Gastroesophageal sphincter (tissue), 4 donors: Measurements from ENCODE around the gene MXRA8. TPM values are rescaled to one million over a fixed set of nuclear protein-coding genes. Genes with fewer than 3 reads are reported as not detected.

Experiments
- ATAC-seq: fragments of 150-250 bp; one replicate; pipeline ENCODE4 v1.9.1; 2016; ENCODE audit warnings: mild to moderate bottlenecking, moderate library complexity
- H3K27ac ChIP-seq, 4 donors: fragments of 200-600 bp; sonication (generic) in 3 of 4; 1 replicate in 3 of 4; 2 replicates in 1 of 4; pipeline ENCODE4 v1.5.1; 2016 to 2019
- H3K27me3 ChIP-seq: fragments of 200-600 bp; sonication (generic); one replicate; pipeline ENCODE4 v1.5.1; 2019
- H3K36me3 ChIP-seq, 2 donors: fragments of 200-600 bp; sonication (generic); one replicate each; pipeline ENCODE4 v1.5.1; 2019; ENCODE audit warnings: control low read depth in 1 of 2
- H3K4me1 ChIP-seq, 3 donors: fragments of 200-600 bp; sonication (generic); 1 replicate in 2 of 3; 2 replicates in 1 of 3; pipeline ENCODE4 v1.5.1; 2016 to 2019; ENCODE audit warnings: control low read depth in 2 of 3
- H3K4me3 ChIP-seq, 2 donors: fragments of 200-600 bp; sonication (generic); one replicate each; pipeline ENCODE4 v1.5.1; 2019; ENCODE audit warnings: mild to moderate bottlenecking in 1 of 2, moderate library complexity in 1 of 2
- H3K9me3 ChIP-seq, 3 donors: fragments of 200-600 bp; sonication (generic); one replicate each; pipeline ENCODE4 v1.5.1; 2017 to 2019; ENCODE audit warnings: control low read depth in 2 of 3
- EP300 ChIP-seq: sonication (generic); formaldehyde crosslinking; IDR thresholded peaks from one replicate; pipeline ENCODE4 v1.6.1; 2017; ENCODE audit warnings: antibody characterized with exemption, mild to moderate bottlenecking
- POLR2A ChIP-seq, 2 donors: fragments of 450-650 bp; IDR thresholded peaks; one replicate each; pipeline ENCODE4 v1.6.1; 2017; ENCODE audit warnings: antibody characterized with exemption in 2 of 2, mild to moderate bottlenecking in 2 of 2, moderate library complexity in 1 of 2
- POLR2AphosphoS5 ChIP-seq: sonication (generic); formaldehyde crosslinking; IDR thresholded peaks from one replicate; pipeline ENCODE4 v1.6.1; 2017; ENCODE audit warnings: antibody characterized with exemption
- WGBS, 2 donors: methylation state at CpG; one replicate each; pipeline ENCODE4 v1.1.5; 2018; ENCODE audit warnings: low coverage in 1 of 2; 5-methylcytosine and 5-hydroxymethylcytosine counted together
- total RNA-seq, 4 donors: library from RNA; depleted of rRNA; stranded (reverse); fragments of >200 nt; gene quantifications; one replicate each; pipeline ENCODE4 v1.1.0, GENCODE V29; 2016
- TF ChIP-seq, protein P1 (sequence below), 4 experiments: fragments of 200-600 bp in 2 of 4; fragments of 450-650 bp in 2 of 4; sonication (generic) in 1 of 4; IDR thresholded peaks; one replicate each; pipeline ENCODE4 v1.5.1; 2017 to 2019; ENCODE audit warnings: antibody characterized with exemption in 4 of 4, mild to moderate bottlenecking in 2 of 4, moderate library complexity in 2 of 4

The MXRA8 gene
- total RNA-seq, 4 donors from 2014 or later = 69.8 to 105 (median 85.4) TPM

- Histone ChIP-seq H3K4me1 (peaks cover 0 to 72% (median 28%) of the 10 kb centered on the region in 3 donors), H3K27ac (peak overlapping the region in 3 of 4 donors; percentile 89 to 92 (median 89)), H3K4me3 (peak overlapping the region in 1 of 2 donors; percentile 100), H3K36me3 (peaks cover 0 to 78% of the 10 kb centered on the region in 2 donors), H3K27me3 (no peaks in the 10 kb centered on the region), H3K9me3 (no peaks in the 10 kb centered on the region)
- TF ChIP-seq POLR2A (IDR thresholded peaks at IDR 0.05) = no peak
- no peak for TF ChIP-seq POLR2AphosphoS5
- TF ChIP-seq EP300 = no peak
- TF ChIP-seq, protein P1, sequence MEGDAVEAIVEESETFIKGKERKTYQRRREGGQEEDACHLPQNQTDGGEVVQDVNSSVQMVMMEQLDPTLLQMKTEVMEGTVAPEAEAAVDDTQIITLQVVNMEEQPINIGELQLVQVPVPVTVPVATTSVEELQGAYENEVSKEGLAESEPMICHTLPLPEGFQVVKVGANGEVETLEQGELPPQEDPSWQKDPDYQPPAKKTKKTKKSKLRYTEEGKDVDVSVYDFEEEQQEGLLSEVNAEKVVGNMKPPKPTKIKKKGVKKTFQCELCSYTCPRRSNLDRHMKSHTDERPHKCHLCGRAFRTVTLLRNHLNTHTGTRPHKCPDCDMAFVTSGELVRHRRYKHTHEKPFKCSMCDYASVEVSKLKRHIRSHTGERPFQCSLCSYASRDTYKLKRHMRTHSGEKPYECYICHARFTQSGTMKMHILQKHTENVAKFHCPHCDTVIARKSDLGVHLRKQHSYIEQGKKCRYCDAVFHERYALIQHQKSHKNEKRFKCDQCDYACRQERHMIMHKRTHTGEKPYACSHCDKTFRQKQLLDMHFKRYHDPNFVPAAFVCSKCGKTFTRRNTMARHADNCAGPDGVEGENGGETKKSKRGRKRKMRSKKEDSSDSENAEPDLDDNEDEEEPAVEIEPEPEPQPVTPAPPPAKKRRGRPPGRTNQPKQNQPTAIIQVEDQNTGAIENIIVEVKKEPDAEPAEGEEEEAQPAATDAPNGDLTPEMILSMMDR (IDR thresholded peaks at IDR 0.05) = no peak
- ATAC-seq = no peak
- WGBS, 2 donors = 63 to 77% methylated on average over 6 to 11 of the region's 22 CpGs
Observed at GRCh38 chr1:1400576-1401456, 42.5 kb upstream of the MXRA8 start.

- Histone ChIP-seq H3K4me1 (peaks cover 0 to 72% (median 20%) of the 10 kb centered on the region in 3 donors), H3K27me3 (no peaks in the 10 kb centered on the region), H3K36me3 (peaks cover 0 to 78% of the 10 kb centered on the region in 2 donors), H3K27ac (peak overlapping the region; percentile 73 to 92 (median 89)), H3K4me3 (peak overlapping the region; percentile 93 to 100), H3K9me3 (no peaks in the 10 kb centered on the region)
- WGBS, 2 donors = 8 to 70% methylated on average over 2 to 10 of the region's 34 CpGs
- no peak for ATAC-seq
- TF ChIP-seq, protein P1 (IDR thresholded peaks at IDR 0.05) = no peak
- TF ChIP-seq POLR2A (IDR thresholded peaks at IDR 0.05) (no peak), EP300 (no peak)
Observed at GRCh38 chr1:1399872-1400575, 41.7 kb upstream of the MXRA8 start.

DNA sequence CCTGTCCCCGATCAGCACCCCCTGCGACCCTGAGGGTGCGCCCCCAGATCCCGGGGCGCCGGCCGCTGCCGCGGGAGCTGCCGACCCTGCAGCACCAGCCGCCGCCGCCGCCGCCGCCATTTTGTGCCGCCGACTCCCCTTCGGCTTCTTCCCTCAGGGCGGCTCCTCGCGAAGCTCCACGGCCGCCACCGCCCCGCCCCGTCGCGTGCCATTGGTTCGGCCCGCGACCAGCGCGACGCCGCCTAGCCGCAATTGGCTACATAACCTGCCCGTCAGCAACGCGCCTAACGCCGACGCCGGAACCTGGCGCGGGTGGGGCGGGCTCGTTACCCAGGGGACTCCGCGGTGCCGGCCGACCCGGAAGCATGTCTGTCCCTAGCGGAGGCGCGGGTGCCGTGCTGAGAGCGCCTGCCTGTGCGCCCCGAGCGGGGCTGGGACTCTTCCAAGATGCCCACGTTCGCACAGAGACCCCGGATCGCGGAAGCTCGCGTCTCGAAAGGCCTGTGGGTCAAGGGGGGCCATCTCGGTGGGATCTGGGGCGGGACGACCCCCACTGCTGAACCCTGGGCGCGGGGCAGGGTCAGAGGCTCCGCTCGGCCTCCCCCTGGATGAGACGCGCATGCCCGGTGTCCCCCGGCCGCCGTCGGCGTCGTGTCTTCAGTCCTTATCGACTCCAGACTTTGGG lies 41.0 kb upstream of the MXRA8 start, which contains the start of gene CCNL2:
Gene CCNL2 (minus strand): TSS at position 149 of the 685 bp plus-strand sequence. CDS start 29 bp downstream, at position 120.
- TF ChIP-seq POLR2AphosphoS5 (peak; percentile 83), POLR2A (IDR thresholded peaks at IDR 0.05) (peak; percentile 56 to 61), EP300 (no peak)
- TF ChIP-seq, protein P1 (IDR thresholded peaks at IDR 0.05) = peak in 3 of 4 experiments; percentile 79 to 93 (median 89)
- H3K4me1 ChIP-seq = peaks cover 0 to 72% (median 19%) of the 10 kb centered on the region in 3 donors
- H3K4me3 ChIP-seq = peak within 1 kb of the TSS; percentile 93 to 100
- WGBS, 2 donors = no CpG with 5 or more reads among the region's 86 CpGs
- H3K9me3 ChIP-seq = no peaks in the 10 kb centered on the region
- peaks cover 0 to 78% of the 10 kb centered on the region in 2 donors for H3K36me3 ChIP-seq
- no peaks in the 10 kb centered on the region for H3K27me3 ChIP-seq
- peak within 1 kb of the TSS; percentile 78 to 92 (median 89) for H3K27ac ChIP-seq
- ATAC-seq = peak; percentile 99

GRCh38 chr1:1398677-1399186 lies 40.4 kb upstream of the MXRA8 start:
- peaks cover 0 to 72% (median 19%) of the 10 kb centered on the region in 3 donors for H3K4me1 ChIP-seq
- H3K27ac ChIP-seq = peak overlapping the region; percentile 78 to 92 (median 89)
- no peaks in the 10 kb centered on the region for H3K27me3 ChIP-seq
- H3K4me3 ChIP-seq = peak overlapping the region; percentile 93 to 100
- WGBS, 2 donors = no CpG with 5 or more reads among the region's 54 CpGs
- no peaks in the 10 kb centered on the region for H3K9me3 ChIP-seq
- TF ChIP-seq, protein P1 (IDR thresholded peaks at IDR 0.05) = no peak
- TF ChIP-seq EP300 (no peak), POLR2A (IDR thresholded peaks at IDR 0.05) (no peak), POLR2AphosphoS5 (no peak)
- peak; percentile 4 for ATAC-seq
- H3K36me3 ChIP-seq = peaks cover 0 to 78% of the 10 kb centered on the region in 2 donors
